Loucy (cell line): ENCODE measurements around the gene SLC25A21.

ENCODE experiments used
- H2AFZ ChIP-seq: fragments of 200-600 bp; sonication (generic); 2 replicates; pipeline ENCODE4 v1.6.0; 2016; ENCODE audit warnings: antibody characterized with exemption, mild to moderate bottlenecking, low read length, moderate library complexity
- H3F3A ChIP-seq: fragments of 200-600 bp; 2 replicates; pipeline ENCODE4 v1.6.0; 2016; ENCODE audit warnings: antibody characterized with exemption, low read depth, mild to moderate bottlenecking
- H3K27me3 ChIP-seq: fragments of 200-600 bp; sonication (generic); 2 replicates; pipeline ENCODE4 v1.6.1; 2014; ENCODE audit warnings: low read length, mild to moderate bottlenecking; ENCODE audit not compliant: insufficient read depth, poor library complexity, severe bottlenecking
- H3K36me3 ChIP-seq: fragments of 200-600 bp; sonication (generic); 2 replicates; pipeline ENCODE4 v1.6.1; 2016; ENCODE audit warnings: low read length; ENCODE audit not compliant: insufficient read depth
- H3K4me1 ChIP-seq: fragments of 200-600 bp; sonication (generic); 2 replicates; pipeline ENCODE4 v1.5.1; 2014; ENCODE audit warnings: low read length, mild to moderate bottlenecking; ENCODE audit not compliant: insufficient read depth, poor library complexity, severe bottlenecking
- H3K4me2 ChIP-seq: fragments of 200-600 bp; sonication (generic); 2 replicates; pipeline ENCODE4 v1.6.0; 2014; ENCODE audit warnings: antibody characterized with exemption, low read length, low read depth, mild to moderate bottlenecking; ENCODE audit not compliant: poor library complexity, severe bottlenecking
- H3K4me3 ChIP-seq: fragments of 200-600 bp; sonication (generic); 2 replicates; pipeline ENCODE4 v1.5.1; 2014; ENCODE audit warnings: low read length, mild to moderate bottlenecking, mixed read lengths; ENCODE audit not compliant: poor library complexity, severe bottlenecking
- H3K79me2 ChIP-seq: fragments of 200-600 bp; sonication (generic); 2 replicates; pipeline ENCODE4 v1.6.1; 2014; ENCODE audit warnings: low read length; ENCODE audit not compliant: insufficient read depth
- H3K9ac ChIP-seq: fragments of 200-600 bp; sonication (generic); 2 replicates; pipeline ENCODE4 v1.6.0; 2014; ENCODE audit warnings: mild to moderate bottlenecking, low read depth, low read length, moderate library complexity; ENCODE audit not compliant: poor library complexity, severe bottlenecking
- H3K9me2 ChIP-seq: fragments of 200-600 bp; sonication (generic); replicated peaks from 2 replicates; pipeline ENCODE4 v1.6.1; 2016; ENCODE audit warnings: low read depth, low read length, mixed read lengths
- H3K9me3 ChIP-seq: fragments of 200-600 bp; sonication (generic); 2 replicates; pipeline ENCODE4 v1.6.1; 2014; ENCODE audit warnings: mild to moderate bottlenecking, antibody characterized with exemption, low read length, low read depth; ENCODE audit not compliant: insufficient read depth
- H4K20me1 ChIP-seq: fragments of 200-600 bp; sonication (generic); 2 replicates; pipeline ENCODE4 v1.6.0; 2014; ENCODE audit warnings: antibody characterized with exemption, low read length, mild to moderate bottlenecking; ENCODE audit not compliant: insufficient read depth, poor library complexity, severe bottlenecking
- EZH2phosphoT487 ChIP-seq: fragments of 200-600 bp; IDR thresholded peaks from 2 replicates; pipeline ENCODE4 v1.6.1; 2018; ENCODE audit warnings: antibody characterized with exemption, mild to moderate bottlenecking, moderate library complexity, borderline replicate concordance
- TF ChIP-seq, protein P1 (sequence below): fragments of 200-600 bp; sonication (generic); conservative IDR thresholded peaks from 2 replicates; pipeline ENCODE4 v1.5.1; 2014; ENCODE audit warnings: mild to moderate bottlenecking, antibody characterized with exemption, low read length

The SLC25A21 gene

DNA sequence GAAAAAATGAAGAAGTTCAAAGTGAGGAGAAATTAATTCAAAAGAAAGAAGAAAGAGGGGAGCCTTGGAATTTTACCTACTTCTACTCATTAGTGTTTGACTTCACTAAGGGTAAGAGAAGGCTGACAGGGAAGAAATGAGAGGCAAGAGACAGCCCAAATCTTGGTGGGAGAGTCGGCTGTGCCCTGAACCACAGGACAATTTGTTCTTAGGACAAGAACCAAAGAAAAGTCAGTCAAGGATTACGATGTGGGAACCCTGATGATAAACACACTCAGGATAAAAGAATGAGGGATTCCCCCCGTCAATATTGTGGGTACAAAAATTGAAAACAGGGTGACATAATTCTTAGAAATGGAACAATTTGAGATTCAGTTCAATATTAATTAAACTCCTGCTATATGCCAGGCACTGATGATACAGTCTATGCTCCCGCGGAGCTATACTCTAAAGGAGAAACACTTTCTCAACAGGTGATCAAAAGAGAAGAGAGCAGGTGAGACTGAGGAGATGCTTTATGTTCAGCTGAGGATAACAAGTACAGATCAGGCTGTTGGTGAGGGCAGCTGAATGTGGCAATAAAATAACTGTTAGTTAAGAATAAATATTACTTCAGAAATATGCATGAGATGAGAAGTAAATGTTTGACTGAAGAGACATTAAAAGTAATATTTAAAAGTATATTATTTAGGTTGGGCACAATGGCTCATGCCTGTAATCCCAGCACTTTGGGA is 175.4 kb downstream of the SLC25A21 start:
- TF ChIP-seq, protein P1, sequence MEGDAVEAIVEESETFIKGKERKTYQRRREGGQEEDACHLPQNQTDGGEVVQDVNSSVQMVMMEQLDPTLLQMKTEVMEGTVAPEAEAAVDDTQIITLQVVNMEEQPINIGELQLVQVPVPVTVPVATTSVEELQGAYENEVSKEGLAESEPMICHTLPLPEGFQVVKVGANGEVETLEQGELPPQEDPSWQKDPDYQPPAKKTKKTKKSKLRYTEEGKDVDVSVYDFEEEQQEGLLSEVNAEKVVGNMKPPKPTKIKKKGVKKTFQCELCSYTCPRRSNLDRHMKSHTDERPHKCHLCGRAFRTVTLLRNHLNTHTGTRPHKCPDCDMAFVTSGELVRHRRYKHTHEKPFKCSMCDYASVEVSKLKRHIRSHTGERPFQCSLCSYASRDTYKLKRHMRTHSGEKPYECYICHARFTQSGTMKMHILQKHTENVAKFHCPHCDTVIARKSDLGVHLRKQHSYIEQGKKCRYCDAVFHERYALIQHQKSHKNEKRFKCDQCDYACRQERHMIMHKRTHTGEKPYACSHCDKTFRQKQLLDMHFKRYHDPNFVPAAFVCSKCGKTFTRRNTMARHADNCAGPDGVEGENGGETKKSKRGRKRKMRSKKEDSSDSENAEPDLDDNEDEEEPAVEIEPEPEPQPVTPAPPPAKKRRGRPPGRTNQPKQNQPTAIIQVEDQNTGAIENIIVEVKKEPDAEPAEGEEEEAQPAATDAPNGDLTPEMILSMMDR, result no peak
- no peak for TF ChIP-seq EZH2phosphoT487
- Histone ChIP-seq H2AFZ (no peak overlapping the region), H3K4me2 (no peak overlapping the region)

DNA sequence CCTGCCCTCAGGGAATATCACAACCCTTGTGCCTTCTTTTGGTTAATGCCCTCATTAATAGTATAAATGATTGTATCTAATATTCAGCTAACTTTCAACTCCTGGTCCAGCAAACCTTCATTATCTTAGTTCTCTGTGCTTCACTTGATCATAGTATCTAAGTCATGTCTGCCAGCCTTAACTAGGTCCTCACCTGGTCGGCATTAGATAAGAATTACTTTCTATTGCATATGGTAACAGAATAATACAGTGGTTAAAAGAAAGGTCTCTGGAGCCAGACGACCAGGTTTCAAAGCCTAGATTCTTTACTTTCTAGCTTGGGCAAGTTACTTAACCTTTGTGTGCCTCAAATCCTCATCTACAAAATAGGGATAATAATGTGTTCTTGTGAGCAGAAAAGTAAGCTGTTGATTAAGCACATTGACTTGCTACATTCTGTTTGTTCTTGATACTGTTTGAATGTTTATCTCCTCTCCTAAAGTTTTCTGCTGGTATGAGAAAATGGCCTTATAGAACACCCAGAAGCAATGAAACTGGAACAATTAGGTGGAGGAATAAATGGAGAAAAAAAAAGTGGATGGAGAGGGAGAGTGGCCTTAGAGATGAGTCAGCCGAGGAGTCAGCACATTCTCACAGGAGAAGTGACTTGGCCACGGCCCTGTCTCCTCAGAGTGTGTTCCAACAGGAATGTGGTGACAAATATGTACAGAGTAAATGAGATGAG is 176.1 kb downstream of the SLC25A21 start:
- H3K79me2 ChIP-seq, result no peaks in the 10 kb centered on the region
- H3K4me3 ChIP-seq, result no peak overlapping the region
- no peaks in the 10 kb centered on the region for H3K4me1 ChIP-seq
- H3K9me2 ChIP-seq, result no peaks in the 10 kb centered on the region
- no peaks in the 10 kb centered on the region for H4K20me1 ChIP-seq
- no peak overlapping the region for H3K4me2 ChIP-seq
- no peaks in the 10 kb centered on the region for H3K27me3 ChIP-seq
- H3K9me3 ChIP-seq, result no peaks in the 10 kb centered on the region
- no peak overlapping the region for H2AFZ ChIP-seq
- no peaks in the 10 kb centered on the region for H3K36me3 ChIP-seq
- H3K9ac ChIP-seq, result no peak overlapping the region
- TF ChIP-seq, protein P1, result no peak
- TF ChIP-seq EZH2phosphoT487, result no peak
- no peaks in the 10 kb centered on the region for H3F3A ChIP-seq

More for the DNA sequence above, 175.4 kb downstream of the SLC25A21 start:
- Histone ChIP-seq H3F3A (no peaks in the 10 kb centered on the region), H3K9me3 (no peaks in the 10 kb centered on the region), H3K4me3 (no peak overlapping the region), H4K20me1 (no peaks in the 10 kb centered on the region), H3K9me2 (no peaks in the 10 kb centered on the region), H3K4me1 (no peaks in the 10 kb centered on the region), H3K79me2 (no peaks in the 10 kb centered on the region), H3K27me3 (no peaks in the 10 kb centered on the region), H3K36me3 (no peaks in the 10 kb centered on the region), H3K9ac (no peak overlapping the region)

DNA sequence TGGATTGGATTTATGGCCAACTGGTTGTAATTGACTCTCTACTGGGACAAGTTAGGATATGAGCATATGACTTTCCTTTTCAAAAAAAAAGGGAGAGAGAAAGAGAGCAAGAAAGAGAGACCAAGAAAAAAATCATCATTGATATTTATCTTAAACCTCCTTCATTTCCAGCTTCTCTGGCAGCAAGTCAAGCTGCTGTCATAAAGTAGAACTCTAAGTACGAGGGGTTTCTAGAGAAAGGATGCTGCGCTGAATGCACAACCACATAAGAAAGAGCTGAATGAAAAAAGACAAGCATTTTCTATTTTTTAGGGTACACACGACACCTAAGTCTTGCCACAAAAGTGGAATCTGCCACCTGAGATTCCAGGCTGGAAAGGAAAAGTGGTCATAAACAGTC is 182.6 kb downstream of the SLC25A21 start:
- no peaks in the 10 kb centered on the region for H3K9me2 ChIP-seq
- no peaks in the 10 kb centered on the region for H3K9me3 ChIP-seq
- no peak overlapping the region for H3K4me2 ChIP-seq
- no peak overlapping the region for H2AFZ ChIP-seq
- H3K79me2 ChIP-seq, result no peaks in the 10 kb centered on the region
- TF ChIP-seq, protein P1, result no peak
- TF ChIP-seq EZH2phosphoT487, result no peak
- no peak overlapping the region for H3K4me3 ChIP-seq
- H3K4me1 ChIP-seq, result no peaks in the 10 kb centered on the region
- no peaks in the 10 kb centered on the region for H3K27me3 ChIP-seq
- H3K9ac ChIP-seq, result no peak overlapping the region
- no peaks in the 10 kb centered on the region for H3F3A ChIP-seq
- no peaks in the 10 kb centered on the region for H4K20me1 ChIP-seq
- no peaks in the 10 kb centered on the region for H3K36me3 ChIP-seq
